Measurements from ENCODE around the gene LRRC28. TPM values are rescaled to one million over a fixed set of nuclear protein-coding genes. Genes with fewer than 3 reads are reported as not detected.

The LRRC28 gene
- total and polyA plus RNA-seq, 2 donors (not counting 1 experiment from before 2014, with no cell fraction given), result 20.1 to 23.8 TPM

- Histone ChIP-seq H3K27me3 (ENCODE audit: control insufficient read depth, insufficient read depth, low read length) (no peaks in the 10 kb centered on the region), H3K4me1 (ENCODE audit: control insufficient read depth, extremely low read depth, insufficient read depth, low read length) (peaks cover 2% of the 10 kb centered on the region), H3K4me2 (ENCODE audit: extremely low read depth, insufficient read depth, low read length) (peak overlapping the region; percentile 32), H3K9me3 (ENCODE audit: control insufficient read depth, insufficient read depth, low read depth, low read length) (no peaks in the 10 kb centered on the region), H2AFZ (ENCODE audit: low read length) (no peak overlapping the region), H3K9ac (ENCODE audit: insufficient read depth, low read length) (no peak overlapping the region), H4K20me1 (ENCODE audit: control insufficient read depth, extremely low read depth, insufficient read depth, low read length) (no peaks in the 10 kb centered on the region), H3K36me3 (ENCODE audit: control insufficient read depth, insufficient read depth, low read length) (no peaks in the 10 kb centered on the region), H3K79me2 (ENCODE audit: control insufficient read depth, insufficient read depth, low read length) (peaks cover 16% of the 10 kb centered on the region), H3K4me3 (replicated peaks in 1 of 4; ENCODE audit: control extremely low read depth in 1 of 4, insufficient read depth in 1 of 4, low read depth in 3 of 4, low read length in 4 of 4) (peak overlapping the region in 1 of 4 experiments; percentile 15), H3K27ac (ENCODE audit: insufficient read depth, low read length) (no peak overlapping the region)
- DNase-seq (ENCODE audit: low read depth in 2 of 2), result no peak
- TF ChIP-seq CTCF (conservative IDR thresholded peaks at IDR 0.05 in 1 of 2, IDR thresholded peaks at IDR 0.05 in 1 of 2; ENCODE audit: low read depth in 1 of 2, low read length in 2 of 2) (no peak), EZH2 (IDR thresholded peaks at IDR 0.05; ENCODE audit: low read length, missing control alignments) (no peak)
Measured at GRCh38 chr15:99247062-99247461, 4.2 kb upstream of the LRRC28 start.

- peak overlapping the region; percentile 64 for H3K4me2 ChIP-seq (ENCODE audit: extremely low read depth, insufficient read depth, low read length)
- H3K4me3 ChIP-seq (replicated peaks in 1 of 4; ENCODE audit: control extremely low read depth in 1 of 4, insufficient read depth in 1 of 4, low read depth in 3 of 4, low read length in 4 of 4), result peak overlapping the region; percentile 69 to 97 (median 90)
- no peaks in the 10 kb centered on the region for H3K9me3 ChIP-seq (ENCODE audit: control insufficient read depth, insufficient read depth, low read depth, low read length)
- no peak for DNase-seq (ENCODE audit: low read depth in 2 of 2)
- no peak overlapping the region for H2AFZ ChIP-seq (ENCODE audit: low read length)
- peaks cover 4% of the 10 kb centered on the region for H3K4me1 ChIP-seq (ENCODE audit: control insufficient read depth, extremely low read depth, insufficient read depth, low read length)
- H3K27ac ChIP-seq (ENCODE audit: insufficient read depth, low read length), result peak overlapping the region; percentile 88
- H4K20me1 ChIP-seq (ENCODE audit: control insufficient read depth, extremely low read depth, insufficient read depth, low read length), result no peaks in the 10 kb centered on the region
- no peaks in the 10 kb centered on the region for H3K36me3 ChIP-seq (ENCODE audit: control insufficient read depth, insufficient read depth, low read length)
- no peaks in the 10 kb centered on the region for H3K27me3 ChIP-seq (ENCODE audit: control insufficient read depth, insufficient read depth, low read length)
- TF ChIP-seq CTCF (conservative IDR thresholded peaks at IDR 0.05 in 1 of 2, IDR thresholded peaks at IDR 0.05 in 1 of 2; ENCODE audit: low read depth in 1 of 2, low read length in 2 of 2), result no peak
- no peak for TF ChIP-seq EZH2 (IDR thresholded peaks at IDR 0.05; ENCODE audit: low read length, missing control alignments)
- H3K9ac ChIP-seq (ENCODE audit: insufficient read depth, low read length), result no peak overlapping the region
- peaks cover 17% of the 10 kb centered on the region for H3K79me2 ChIP-seq (ENCODE audit: control insufficient read depth, insufficient read depth, low read length)
Measured at GRCh38 chr15:99248000-99248715, 3.1 kb upstream of the LRRC28 start.

GRCh38 chr15:99249270-99249841, 1.9 kb upstream of the LRRC28 start, which contains the start of gene TTC23:
Gene TTC23, minus strand, starts transcription at chr15:99249581. Its CDS starts 20,869 bp downstream, at chr15:99228712.
- Histone ChIP-seq H3K27ac (ENCODE audit: insufficient read depth, low read length) (peak within 1 kb of the TSS; percentile 95), H2AFZ (ENCODE audit: low read length) (peak within 1 kb of the TSS; percentile 95), H3K4me3 (replicated peaks in 1 of 4; ENCODE audit: control extremely low read depth in 1 of 4, insufficient read depth in 1 of 4, low read depth in 3 of 4, low read length in 4 of 4) (peak within 1 kb of the TSS; percentile 69 to 97 (median 90)), H4K20me1 (ENCODE audit: control insufficient read depth, extremely low read depth, insufficient read depth, low read length) (no peaks in the 10 kb centered on the region), H3K4me2 (ENCODE audit: extremely low read depth, insufficient read depth, low read length) (peak within 1 kb of the TSS; percentile 99), H3K4me1 (ENCODE audit: control insufficient read depth, extremely low read depth, insufficient read depth, low read length) (peaks cover 7% of the 10 kb centered on the region), H3K9me3 (ENCODE audit: control insufficient read depth, insufficient read depth, low read depth, low read length) (no peaks in the 10 kb centered on the region), H3K27me3 (ENCODE audit: control insufficient read depth, insufficient read depth, low read length) (no peaks in the 10 kb centered on the region), H3K9ac (ENCODE audit: insufficient read depth, low read length) (peak within 1 kb of the TSS; percentile 79), H3K36me3 (ENCODE audit: control insufficient read depth, insufficient read depth, low read length) (no peaks in the 10 kb centered on the region), H3K79me2 (ENCODE audit: control insufficient read depth, insufficient read depth, low read length) (peaks cover 16% of the 10 kb centered on the region)
- TF ChIP-seq EZH2 (IDR thresholded peaks at IDR 0.05; ENCODE audit: low read length, missing control alignments) (no peak), CTCF (conservative IDR thresholded peaks at IDR 0.05 in 1 of 2, IDR thresholded peaks at IDR 0.05 in 1 of 2; ENCODE audit: low read depth in 1 of 2, low read length in 2 of 2) (no peak)
- DNase-seq (ENCODE audit: low read depth in 2 of 2), result peak; percentile 92 to 93
